Measurements from ENCODE around the gene GOLGA6D. TPM values are rescaled to one million over a fixed set of nuclear protein-coding genes. Genes with fewer than 3 reads are reported as not detected.
A peak's percentile ranks its signal among the peaks of the same experiment; 100 is the strongest.
"Not testable (repeated sequence)": the region's sequence is repeated elsewhere in the genome, so short reads cannot be mapped to it uniquely, and the experiment has no call there.

Gene GOLGA6D
- total RNA-seq, 2 donors from 2014 or later = not detected

- H3K36me3 ChIP-seq; intact Hi-C loops (cut with DNase I); DNase-seq (ENCODE audit: low spot score); H3K9me3 ChIP-seq; H3K4me3 ChIP-seq; H3K27me3 ChIP-seq (replicated peaks; ENCODE audit: insufficient read depth); H3K4me1 ChIP-seq (replicated peaks); H3K27ac ChIP-seq: not testable (repeated sequence)
- no CpG with 5 or more reads among the region's 3 CpGs for WGBS
Observed at GRCh38 chr15:75259873-75260272, 22.8 kb upstream of the GOLGA6D start.

DNA sequence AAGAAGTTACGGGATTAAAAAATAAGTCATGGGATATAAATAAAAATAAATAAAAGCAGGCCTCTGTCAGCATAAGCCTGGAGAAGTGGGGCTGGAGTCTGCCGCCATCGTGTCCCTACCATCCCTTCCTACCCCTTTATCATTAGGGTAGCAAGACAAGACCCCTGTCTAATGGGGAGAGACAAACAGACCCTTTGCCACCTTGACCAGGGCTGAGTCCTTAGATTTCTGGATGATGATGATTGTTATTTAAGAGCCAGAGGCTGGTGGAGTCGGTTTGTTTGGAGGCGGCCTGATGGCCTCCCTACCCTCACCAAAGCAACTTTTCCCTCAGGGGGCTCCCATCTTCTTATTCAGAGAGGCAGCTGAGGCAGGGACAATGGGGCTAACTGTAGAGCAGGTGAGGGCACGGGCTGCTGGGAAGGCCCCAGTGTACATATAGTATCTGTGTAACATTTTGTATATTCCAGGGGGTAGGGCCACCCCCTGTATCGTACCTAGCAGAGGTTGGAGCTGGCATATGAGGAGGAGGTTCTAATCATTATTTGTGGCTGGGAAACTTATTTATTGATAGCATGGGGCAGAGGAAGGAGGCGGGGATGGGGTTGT, 8.8 kb upstream of the GOLGA6D start:
- H3K9me3 ChIP-seq; intact Hi-C loops (cut with DNase I); H3K4me3 ChIP-seq; H3K27ac ChIP-seq; H3K36me3 ChIP-seq; H3K27me3 ChIP-seq (replicated peaks; ENCODE audit: insufficient read depth); H3K4me1 ChIP-seq (replicated peaks); DNase-seq (ENCODE audit: low spot score): not testable (repeated sequence)
- WGBS = 57% methylated on average over 1 of the region's 8 CpGs

DNA sequence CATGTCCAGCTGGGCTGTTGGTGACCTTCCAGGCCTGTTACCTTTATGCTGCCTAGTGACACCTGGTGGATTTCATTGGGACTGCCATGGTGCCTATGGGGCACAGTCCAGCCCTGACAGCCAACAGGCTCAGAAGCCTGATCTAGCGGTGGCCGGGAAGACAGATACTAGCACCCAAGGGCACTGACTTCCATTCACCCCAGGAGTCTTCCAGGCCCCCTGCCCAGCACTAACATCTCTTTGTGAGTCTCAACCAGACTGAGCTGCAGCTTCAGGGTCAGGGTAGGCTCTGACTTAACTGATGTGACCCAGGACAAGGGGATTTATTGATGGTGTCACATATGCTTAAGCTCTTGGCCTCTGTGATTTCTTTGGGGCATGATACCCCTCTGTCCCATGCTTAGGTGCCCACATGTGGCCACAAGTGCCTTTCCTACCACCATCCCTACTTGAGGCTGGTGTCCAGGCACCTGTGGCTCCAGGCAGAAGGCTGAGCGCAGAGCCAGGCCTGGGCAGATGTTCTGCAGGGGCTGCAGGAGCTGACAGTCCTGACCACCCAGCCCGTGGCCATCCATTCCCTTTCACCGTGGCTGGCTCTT, 8.0 kb upstream of the GOLGA6D start:
- H3K4me1 ChIP-seq (replicated peaks); H3K27me3 ChIP-seq (replicated peaks; ENCODE audit: insufficient read depth); H3K4me3 ChIP-seq; intact Hi-C loops (cut with DNase I); H3K36me3 ChIP-seq; H3K9me3 ChIP-seq; H3K27ac ChIP-seq: not testable (repeated sequence)
- DNase-seq (ENCODE audit: low spot score) = peak; percentile 78
- 72% methylated on average over 5 of the region's 5 CpGs for WGBS
- TF ChIP-seq CTCF (IDR thresholded peaks at IDR 0.05) = peak in 2 of 4 experiments; percentile 34 to 60

GRCh38 chr15:75275617-75276016, 7.0 kb upstream of the GOLGA6D start:
- 79% methylated on average over 3 of the region's 3 CpGs for WGBS
- not testable (repeated sequence) for DNase-seq (ENCODE audit: low spot score); H3K27ac ChIP-seq

DNA sequence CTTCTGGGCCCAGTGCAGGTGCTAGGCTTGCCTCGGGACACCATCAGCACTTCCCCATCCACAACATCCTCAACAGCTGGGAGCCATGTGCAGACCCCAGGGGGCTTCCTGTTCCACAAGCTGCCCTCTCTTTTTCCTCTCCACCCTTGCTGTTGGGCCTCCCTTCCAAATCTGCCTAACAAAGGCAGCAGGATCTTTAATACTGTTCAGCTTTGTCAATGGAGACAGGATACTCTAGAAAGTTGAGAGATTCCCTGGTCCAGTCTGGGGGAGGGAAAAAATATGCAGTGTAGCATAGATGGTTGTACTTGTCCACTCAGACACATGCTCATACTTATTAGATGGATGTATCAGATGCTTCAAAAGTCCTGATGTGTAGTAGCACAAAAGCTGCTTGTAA, 4.1 kb upstream of the GOLGA6D start:
- H3K27me3 ChIP-seq (replicated peaks; ENCODE audit: insufficient read depth); H3K27ac ChIP-seq; DNase-seq (ENCODE audit: low spot score); intact Hi-C loops (cut with DNase I); H3K4me1 ChIP-seq (replicated peaks); H3K9me3 ChIP-seq; H3K4me3 ChIP-seq; H3K36me3 ChIP-seq: not testable (repeated sequence)
- 25% methylated on average over 1 of the region's 1 CpG for WGBS

More at GRCh38 chr15:75275617-75276016, 7.0 kb upstream of the GOLGA6D start:
- intact Hi-C loops (cut with DNase I); H3K36me3 ChIP-seq; H3K4me1 ChIP-seq (replicated peaks); H3K4me3 ChIP-seq; H3K27me3 ChIP-seq (replicated peaks; ENCODE audit: insufficient read depth); H3K9me3 ChIP-seq: not testable (repeated sequence)

DNA sequence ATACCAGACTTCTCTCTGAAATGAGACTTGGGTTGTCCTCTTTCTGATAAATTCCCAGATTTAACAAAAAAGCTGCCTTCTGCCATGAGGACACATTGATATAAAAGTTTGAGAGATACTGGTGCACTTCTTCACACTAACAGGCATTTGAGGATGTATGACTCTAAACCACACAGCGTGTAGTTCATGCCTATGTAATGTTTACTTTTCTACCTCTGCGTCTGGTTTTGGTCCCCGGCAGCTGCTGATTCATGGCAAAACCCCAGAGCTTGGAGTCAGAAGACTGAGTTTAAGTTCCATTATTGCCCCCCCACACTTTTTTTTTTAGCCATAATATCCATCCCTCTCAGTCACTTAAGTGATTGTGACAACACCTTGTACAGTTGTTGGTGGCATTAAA, 1.5 kb downstream of the GOLGA6D start:
- WGBS = no CpG with 5 or more reads among the region's 3 CpGs
- intact Hi-C loops (cut with DNase I); H3K27me3 ChIP-seq (replicated peaks; ENCODE audit: insufficient read depth): not testable (repeated sequence)

DNA sequence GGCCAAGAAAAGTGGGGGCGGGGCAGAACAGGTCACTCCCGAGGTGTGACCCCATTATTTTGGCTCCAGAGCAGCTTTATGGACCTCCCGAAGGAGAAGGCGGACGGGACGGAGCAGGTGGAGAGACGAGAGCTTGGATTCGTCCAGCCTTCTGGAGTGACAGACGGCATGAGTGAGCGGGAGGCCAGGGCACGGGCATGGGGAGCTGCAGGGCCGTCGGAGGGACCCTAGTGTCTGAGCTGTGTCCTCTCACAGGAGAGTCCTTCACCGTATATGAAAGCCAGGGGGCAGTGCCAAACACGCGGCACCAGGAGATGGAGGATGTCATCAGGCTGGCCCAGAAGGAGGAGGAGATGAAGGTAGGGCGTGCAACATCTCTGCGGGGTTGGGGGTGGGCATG, 11.0 kb downstream of the GOLGA6D start:
- not testable (repeated sequence) for H3K36me3 ChIP-seq
- WGBS = no CpG with 5 or more reads among the region's 18 CpGs

More for the DNA sequence above, 1.5 kb downstream of the GOLGA6D start:
- not testable (repeated sequence) for H3K27ac ChIP-seq; H3K36me3 ChIP-seq; DNase-seq (ENCODE audit: low spot score); H3K9me3 ChIP-seq; H3K4me3 ChIP-seq; H3K4me1 ChIP-seq (replicated peaks)

GRCh38 chr15:75298541-75299310, 16.1 kb downstream of the GOLGA6D start:
- 73% methylated on average over 5 of the region's 13 CpGs for WGBS
- DNase-seq (ENCODE audit: low spot score); intact Hi-C loops (cut with DNase I); H3K4me3 ChIP-seq; H3K27me3 ChIP-seq (replicated peaks; ENCODE audit: insufficient read depth); H3K27ac ChIP-seq; H3K9me3 ChIP-seq; H3K36me3 ChIP-seq; H3K4me1 ChIP-seq (replicated peaks): not testable (repeated sequence)

More for the DNA sequence above, 11.0 kb downstream of the GOLGA6D start:
- DNase-seq (ENCODE audit: low spot score); H3K27me3 ChIP-seq (replicated peaks; ENCODE audit: insufficient read depth); H3K27ac ChIP-seq; H3K4me1 ChIP-seq (replicated peaks); H3K9me3 ChIP-seq; intact Hi-C loops (cut with DNase I); H3K4me3 ChIP-seq: not testable (repeated sequence)

Data from prostate gland (tissue), 2 donors.